Activated naive CD8-positive, alpha-beta T cell (primary cell): ENCODE results near the gene TRABD2B.

Experiments
- H3K27ac Mint-ChIP-seq: one replicate; pipeline ENCODE4 v1.8.0; 2021; ENCODE audit warnings: mixed read lengths
- H3K27me3 Mint-ChIP-seq: one replicate; pipeline ENCODE4 v1.8.0; 2021; ENCODE audit warnings: mixed read lengths
- H3K36me3 Mint-ChIP-seq: one replicate; pipeline ENCODE4 v1.8.0; 2021; ENCODE audit warnings: mixed read lengths
- H3K4me1 Mint-ChIP-seq: one replicate; pipeline ENCODE4 v1.8.0; 2021; ENCODE audit warnings: low read depth, mixed read lengths
- H3K4me3 Mint-ChIP-seq: one replicate; pipeline ENCODE4 v1.8.0; 2021; ENCODE audit warnings: mild to moderate bottlenecking, mixed read lengths
- H3K9me3 Mint-ChIP-seq: one replicate; pipeline ENCODE4 v1.8.0; 2021; ENCODE audit warnings: low read depth, mixed read lengths

TRABD2B gene

GRCh38 chr1:47794081-47794480 is 203.1 kb downstream of the TRABD2B start:
- Mint-ChIP-seq H3K9me3 (no peaks in the 10 kb centered on the region), H3K36me3 (no peaks in the 10 kb centered on the region)

GRCh38 chr1:47793563-47793962 is 203.6 kb downstream of the TRABD2B start:
- Mint-ChIP-seq H3K9me3 (no peaks in the 10 kb centered on the region), H3K4me1 (no peaks in the 10 kb centered on the region), H3K4me3 (no peak overlapping the region), H3K27me3 (no peaks in the 10 kb centered on the region), H3K27ac (no peak overlapping the region), H3K36me3 (no peaks in the 10 kb centered on the region)

More at GRCh38 chr1:47794081-47794480, 203.1 kb downstream of the TRABD2B start:
- Mint-ChIP-seq H3K27ac (no peak overlapping the region), H3K27me3 (no peaks in the 10 kb centered on the region), H3K4me3 (no peak overlapping the region), H3K4me1 (no peaks in the 10 kb centered on the region)

- H3K4me1 Mint-ChIP-seq, result no peaks in the 10 kb centered on the region
- H3K4me3 Mint-ChIP-seq, result no peak overlapping the region
- no peaks in the 10 kb centered on the region for H3K9me3 Mint-ChIP-seq
- H3K27ac Mint-ChIP-seq, result no peak overlapping the region
- no peaks in the 10 kb centered on the region for H3K27me3 Mint-ChIP-seq
- no peaks in the 10 kb centered on the region for H3K36me3 Mint-ChIP-seq
Measured at GRCh38 chr1:47792779-47793178, 204.4 kb downstream of the TRABD2B start.

- Mint-ChIP-seq H3K27ac (no peak overlapping the region), H3K4me1 (no peaks in the 10 kb centered on the region), H3K9me3 (no peaks in the 10 kb centered on the region), H3K36me3 (no peaks in the 10 kb centered on the region), H3K4me3 (no peak overlapping the region), H3K27me3 (no peaks in the 10 kb centered on the region)
Measured at GRCh38 chr1:47791879-47792608, 205.1 kb downstream of the TRABD2B start.

GRCh38 chr1:47788761-47789160 is 208.4 kb downstream of the TRABD2B start:
- no peaks in the 10 kb centered on the region for H3K36me3 Mint-ChIP-seq
- H3K4me1 Mint-ChIP-seq, result no peaks in the 10 kb centered on the region
- no peaks in the 10 kb centered on the region for H3K9me3 Mint-ChIP-seq
- H3K4me3 Mint-ChIP-seq, result no peak overlapping the region
- H3K27me3 Mint-ChIP-seq, result no peaks in the 10 kb centered on the region
- H3K27ac Mint-ChIP-seq, result no peak overlapping the region

- Mint-ChIP-seq H3K27me3 (no peaks in the 10 kb centered on the region), H3K4me3 (no peak overlapping the region), H3K27ac (no peak overlapping the region), H3K4me1 (no peaks in the 10 kb centered on the region), H3K9me3 (no peaks in the 10 kb centered on the region), H3K36me3 (no peaks in the 10 kb centered on the region)
Measured at GRCh38 chr1:47787560-47787959, 209.6 kb downstream of the TRABD2B start.

GRCh38 chr1:47786316-47786715 is 210.9 kb downstream of the TRABD2B start:
- Mint-ChIP-seq H3K4me1 (no peaks in the 10 kb centered on the region), H3K9me3 (no peaks in the 10 kb centered on the region), H3K27ac (no peak overlapping the region), H3K27me3 (no peaks in the 10 kb centered on the region), H3K36me3 (no peaks in the 10 kb centered on the region), H3K4me3 (no peak overlapping the region)

GRCh38 chr1:47785561-47786271 is 211.5 kb downstream of the TRABD2B start:
- H3K27me3 Mint-ChIP-seq, result no peaks in the 10 kb centered on the region
- no peak overlapping the region for H3K27ac Mint-ChIP-seq
- H3K36me3 Mint-ChIP-seq, result no peaks in the 10 kb centered on the region
- H3K4me3 Mint-ChIP-seq, result no peak overlapping the region
- no peaks in the 10 kb centered on the region for H3K9me3 Mint-ChIP-seq
- H3K4me1 Mint-ChIP-seq, result no peaks in the 10 kb centered on the region

- H3K4me3 Mint-ChIP-seq, result no peak overlapping the region
- H3K27me3 Mint-ChIP-seq, result no peaks in the 10 kb centered on the region
- H3K27ac Mint-ChIP-seq, result no peak overlapping the region
- no peaks in the 10 kb centered on the region for H3K36me3 Mint-ChIP-seq
- no peaks in the 10 kb centered on the region for H3K4me1 Mint-ChIP-seq
- no peaks in the 10 kb centered on the region for H3K9me3 Mint-ChIP-seq
Measured at GRCh38 chr1:47785118-47785517, 212.1 kb downstream of the TRABD2B start.

- H3K9me3 Mint-ChIP-seq, result no peaks in the 10 kb centered on the region
- no peak overlapping the region for H3K27ac Mint-ChIP-seq
- no peaks in the 10 kb centered on the region for H3K27me3 Mint-ChIP-seq
- no peaks in the 10 kb centered on the region for H3K4me1 Mint-ChIP-seq
- H3K4me3 Mint-ChIP-seq, result no peak overlapping the region
- no peaks in the 10 kb centered on the region for H3K36me3 Mint-ChIP-seq
Measured at GRCh38 chr1:47784497-47784822, 212.7 kb downstream of the TRABD2B start.

- Mint-ChIP-seq H3K36me3 (no peaks in the 10 kb centered on the region), H3K27ac (no peak overlapping the region), H3K27me3 (no peaks in the 10 kb centered on the region), H3K4me3 (no peak overlapping the region), H3K4me1 (no peaks in the 10 kb centered on the region), H3K9me3 (no peaks in the 10 kb centered on the region)
Measured at GRCh38 chr1:47783638-47784496, 213.3 kb downstream of the TRABD2B start.

GRCh38 chr1:47782414-47783166 is 214.6 kb downstream of the TRABD2B start:
- no peak overlapping the region for H3K27ac Mint-ChIP-seq
- H3K27me3 Mint-ChIP-seq, result no peaks in the 10 kb centered on the region
- H3K4me3 Mint-ChIP-seq, result no peak overlapping the region
- H3K4me1 Mint-ChIP-seq, result no peaks in the 10 kb centered on the region
- H3K36me3 Mint-ChIP-seq, result no peaks in the 10 kb centered on the region
- no peaks in the 10 kb centered on the region for H3K9me3 Mint-ChIP-seq

- Mint-ChIP-seq H3K27ac (no peak overlapping the region), H3K27me3 (peaks cover 2% of the 10 kb centered on the region), H3K9me3 (no peaks in the 10 kb centered on the region), H3K4me3 (no peak overlapping the region), H3K36me3 (no peaks in the 10 kb centered on the region), H3K4me1 (no peaks in the 10 kb centered on the region)
Measured at GRCh38 chr1:47781171-47781959, 215.8 kb downstream of the TRABD2B start.

- no peaks in the 10 kb centered on the region for H3K36me3 Mint-ChIP-seq
- H3K4me1 Mint-ChIP-seq, result no peaks in the 10 kb centered on the region
- H3K27me3 Mint-ChIP-seq, result peaks cover 2% of the 10 kb centered on the region
- H3K27ac Mint-ChIP-seq, result no peak overlapping the region
- H3K9me3 Mint-ChIP-seq, result no peaks in the 10 kb centered on the region
- no peak overlapping the region for H3K4me3 Mint-ChIP-seq
Measured at GRCh38 chr1:47780469-47780995, 216.7 kb downstream of the TRABD2B start.
